Right lobe of liver (tissue), 6 donors: ENCODE results near the gene ACOX3. TPM values are rescaled to one million over a fixed set of nuclear protein-coding genes. Genes with fewer than 3 reads are reported as not detected.

Experiments
- ATAC-seq, 4 donors: fragments of 200-7000 bp; cut with Tn5 transposase; one replicate each; pipeline ENCODE4 v1.9.1; 2020; ENCODE audit warnings: mild to moderate bottlenecking in 4 of 4, moderate library complexity in 4 of 4
- DNase-seq, 3 donors: peaks; one replicate each; pipeline ENCODE4 v3.0.0-alpha.2; 2020
- H3K27ac ChIP-seq, 3 donors: fragments of 200-600 bp; one replicate each; pipeline ENCODE4 v1.8.0; 2022
- H3K27me3 ChIP-seq, 2 donors: fragments of 200-600 bp; one replicate each; pipeline ENCODE4 v1.8.0; 2022
- H3K36me3 ChIP-seq, 4 donors: fragments of 200-600 bp; sonication (generic) in 1 of 4; one replicate each; pipeline versions ENCODE4 v1.5.1 to v1.8.0; 2017 to 2022; ENCODE audit warnings: control low read depth in 1 of 4
- H3K4me1 ChIP-seq, 4 donors: fragments of 200-600 bp; sonication (generic) in 1 of 4; one replicate each; pipeline versions ENCODE4 v1.5.1 to v1.8.0; 2017 to 2022; ENCODE audit warnings: control low read depth in 1 of 4
- H3K4me3 ChIP-seq, 3 donors: fragments of 200-600 bp; one replicate each; pipeline ENCODE4 v1.8.0; 2022
- H3K9me3 ChIP-seq, 4 donors: fragments of 200-600 bp; sonication (generic) in 1 of 4; one replicate each; pipeline versions ENCODE4 v1.5.1 to v1.8.0; 2017 to 2022; ENCODE audit warnings: control low read depth in 1 of 4
- POLR2A ChIP-seq: fragments of 450-650 bp; IDR thresholded peaks from one replicate; pipeline ENCODE4 v1.6.1; 2017; ENCODE audit warnings: antibody characterized with exemption, mild to moderate bottlenecking
- WGBS: methylation state at CpG from one replicate; pipeline ENCODE4 v1.1.6; 2018; ENCODE audit warnings: low coverage, low lambda C conversion rate; ENCODE audit not compliant: insufficient coverage; ENCODE audit errors: missing lambda C conversion rate; 5-methylcytosine and 5-hydroxymethylcytosine counted together
- intact Hi-C, 2 donors: fragments of 100-400 bp; cut with DNase I; formaldehyde crosslinking; loops; one replicate each; pipeline versions ENCODE4 v1.11.2 to v1.14.1; 2022
- total RNA-seq, 6 experiments: library from RNA; depleted of rRNA in 2 of 6; stranded (reverse); fragments of >200 nt in 2 of 6; fragmentation: NEBNext Ultra II Directional in 3 of 6; extraction: Animal tissue kit (Norgen Biotek cat#: 25700) in 3 of 6; gene quantifications; one replicate each; pipeline versions ENCODE4 v1.1.0 to v1.2.4, GENCODE V29; 2016 to 2023
- TF ChIP-seq, protein P1 (sequence below), 4 donors: fragments of 200-600 bp in 3 of 4; fragments of 450-650 bp in 1 of 4; IDR thresholded peaks; one replicate each; pipeline versions ENCODE4 v1.5.1 to v1.8.0; 2016 to 2022; ENCODE audit warnings: antibody characterized with exemption in 4 of 4, mild to moderate bottlenecking in 2 of 4
- donor health status: DM: no; HTN: yes; CAD: no.
- donor health status: DM: no; HTN: no; CAD: no.
- donor health status: DM: no; HTN: no; CAD: no.
- donor health status: DM: no; HTN: yes; CAD: no.
- donor health status: DM: no; HTN: yes; CAD: no.

ACOX3 gene
- total RNA-seq, 6 experiments from 2014 or later = 18.5 to 36.9 (median 21.9) TPM

GRCh38 chr4:8428288-8429097 lies 12.0 kb downstream of the ACOX3 start:
- WGBS = 10% methylated on average over 6 of the region's 56 CpGs
- TF ChIP-seq, protein P1, sequence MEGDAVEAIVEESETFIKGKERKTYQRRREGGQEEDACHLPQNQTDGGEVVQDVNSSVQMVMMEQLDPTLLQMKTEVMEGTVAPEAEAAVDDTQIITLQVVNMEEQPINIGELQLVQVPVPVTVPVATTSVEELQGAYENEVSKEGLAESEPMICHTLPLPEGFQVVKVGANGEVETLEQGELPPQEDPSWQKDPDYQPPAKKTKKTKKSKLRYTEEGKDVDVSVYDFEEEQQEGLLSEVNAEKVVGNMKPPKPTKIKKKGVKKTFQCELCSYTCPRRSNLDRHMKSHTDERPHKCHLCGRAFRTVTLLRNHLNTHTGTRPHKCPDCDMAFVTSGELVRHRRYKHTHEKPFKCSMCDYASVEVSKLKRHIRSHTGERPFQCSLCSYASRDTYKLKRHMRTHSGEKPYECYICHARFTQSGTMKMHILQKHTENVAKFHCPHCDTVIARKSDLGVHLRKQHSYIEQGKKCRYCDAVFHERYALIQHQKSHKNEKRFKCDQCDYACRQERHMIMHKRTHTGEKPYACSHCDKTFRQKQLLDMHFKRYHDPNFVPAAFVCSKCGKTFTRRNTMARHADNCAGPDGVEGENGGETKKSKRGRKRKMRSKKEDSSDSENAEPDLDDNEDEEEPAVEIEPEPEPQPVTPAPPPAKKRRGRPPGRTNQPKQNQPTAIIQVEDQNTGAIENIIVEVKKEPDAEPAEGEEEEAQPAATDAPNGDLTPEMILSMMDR (IDR thresholded peaks at IDR 0.05) = peak in 2 of 4 donors; percentile 11 to 13
- TF ChIP-seq POLR2A = peak; percentile 87
- peaks cover 0 to 22% (median 11%) of the 10 kb centered on the region in 4 donors for H3K4me1 ChIP-seq
- H3K27ac ChIP-seq = peak overlapping the region; percentile 78 to 90 (median 81)
- peak; percentile 90 to 92 (median 92) for DNase-seq
- peak; percentile 95 to 98 (median 96) for ATAC-seq
- no peaks in the 10 kb centered on the region for H3K36me3 ChIP-seq
- intact Hi-C loops = no loop called here
- H3K27me3 ChIP-seq = no peaks in the 10 kb centered on the region
- no peaks in the 10 kb centered on the region for H3K9me3 ChIP-seq
- H3K4me3 ChIP-seq = peak overlapping the region; percentile 71 to 95 (median 89)

- DNase-seq = peak in 1 of 3 donors; percentile 34
- TF ChIP-seq POLR2A = no peak
- TF ChIP-seq, protein P1 (IDR thresholded peaks at IDR 0.05) = no peak
- intact Hi-C loops = no loop called here
- H3K9me3 ChIP-seq = no peaks in the 10 kb centered on the region
- peaks cover 0 to 24% (median 11%) of the 10 kb centered on the region in 4 donors for H3K4me1 ChIP-seq
- ATAC-seq = peak; percentile 43 to 68 (median 57)
- peak overlapping the region; percentile 71 to 95 (median 89) for H3K4me3 ChIP-seq
- 0% methylated on average over 2 of the region's 21 CpGs for WGBS
- peak overlapping the region; percentile 78 to 90 (median 81) for H3K27ac ChIP-seq
- no peaks in the 10 kb centered on the region for H3K27me3 ChIP-seq
- H3K36me3 ChIP-seq = no peaks in the 10 kb centered on the region
Measured at GRCh38 chr4:8427761-8428287, 12.7 kb downstream of the ACOX3 start.

- DNase-seq (no peak), ATAC-seq (no peak)
- Histone ChIP-seq H3K4me3 (peak overlapping the region; percentile 71 to 95 (median 89)), H3K4me1 (peaks cover 0 to 30% (median 10%) of the 10 kb centered on the region in 4 donors), H3K36me3 (no peaks in the 10 kb centered on the region), H3K27me3 (no peaks in the 10 kb centered on the region), H3K27ac (no peak overlapping the region), H3K9me3 (no peaks in the 10 kb centered on the region)
- TF ChIP-seq POLR2A = no peak
- TF ChIP-seq, protein P1 (IDR thresholded peaks at IDR 0.05) = no peak
- 77% methylated on average over 17 of the region's 17 CpGs for WGBS
- intact Hi-C loops = no loop called here
Measured at GRCh38 chr4:8427262-8427661, 13.3 kb downstream of the ACOX3 start.

DNA sequence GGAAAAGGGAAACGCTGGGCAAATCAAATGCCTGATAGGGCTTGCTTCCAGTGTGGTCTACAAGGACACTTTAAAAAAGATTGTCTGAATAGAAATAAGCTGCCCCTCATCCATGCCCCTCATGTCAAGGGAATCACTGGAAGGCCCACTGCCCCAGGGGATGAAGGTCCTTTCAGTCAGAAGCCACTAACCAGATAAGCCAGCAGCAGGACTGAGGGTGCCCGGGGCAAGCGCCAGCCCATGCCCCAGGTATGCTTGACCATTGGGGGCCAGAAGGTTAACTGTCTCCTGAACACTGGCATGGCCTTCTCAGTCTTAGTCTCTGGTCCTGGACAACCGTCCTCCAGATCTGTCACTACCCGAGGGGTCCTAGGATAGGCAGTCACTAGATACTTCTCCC lies 17.7 kb downstream of the ACOX3 start:
- no peaks in the 10 kb centered on the region for H3K9me3 ChIP-seq
- DNase-seq (no peak), ATAC-seq (peak in 1 of 4 donors; percentile 9)
- WGBS = no CpG with 5 or more reads among the region's 5 CpGs
- H3K4me1 ChIP-seq = peaks cover 0 to 29% (median 4%) of the 10 kb centered on the region in 4 donors
- no peak for TF ChIP-seq POLR2A
- TF ChIP-seq, protein P1 (IDR thresholded peaks at IDR 0.05) = no peak
- no peaks in the 10 kb centered on the region for H3K27me3 ChIP-seq
- peak overlapping the region in 1 of 3 donors; percentile 65 for H3K27ac ChIP-seq
- H3K4me3 ChIP-seq = no peak overlapping the region
- H3K36me3 ChIP-seq = no peaks in the 10 kb centered on the region
- intact Hi-C loops = no loop called here
